DMS153 treated with DMSO at 0.1 percent for 48 hours (cell line): ENCODE measurements around the gene MILR1.
"Not testable (repeated sequence)": the region's sequence is repeated elsewhere in the genome, so short reads cannot be mapped to it uniquely, and the experiment has no call there.

Source experiments
- DNase-seq: peaks from one replicate; lab custom pipeline; 2025; ENCODE audit not compliant: unreplicated experiment; lab: John Stamatoyannopoulos, UW

The MILR1 gene, protein sequence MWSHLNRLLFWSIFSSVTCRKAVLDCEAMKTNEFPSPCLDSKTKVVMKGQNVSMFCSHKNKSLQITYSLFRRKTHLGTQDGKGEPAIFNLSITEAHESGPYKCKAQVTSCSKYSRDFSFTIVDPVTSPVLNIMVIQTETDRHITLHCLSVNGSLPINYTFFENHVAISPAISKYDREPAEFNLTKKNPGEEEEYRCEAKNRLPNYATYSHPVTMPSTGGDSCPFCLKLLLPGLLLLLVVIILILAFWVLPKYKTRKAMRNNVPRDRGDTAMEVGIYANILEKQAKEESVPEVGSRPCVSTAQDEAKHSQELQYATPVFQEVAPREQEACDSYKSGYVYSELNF

DNA sequence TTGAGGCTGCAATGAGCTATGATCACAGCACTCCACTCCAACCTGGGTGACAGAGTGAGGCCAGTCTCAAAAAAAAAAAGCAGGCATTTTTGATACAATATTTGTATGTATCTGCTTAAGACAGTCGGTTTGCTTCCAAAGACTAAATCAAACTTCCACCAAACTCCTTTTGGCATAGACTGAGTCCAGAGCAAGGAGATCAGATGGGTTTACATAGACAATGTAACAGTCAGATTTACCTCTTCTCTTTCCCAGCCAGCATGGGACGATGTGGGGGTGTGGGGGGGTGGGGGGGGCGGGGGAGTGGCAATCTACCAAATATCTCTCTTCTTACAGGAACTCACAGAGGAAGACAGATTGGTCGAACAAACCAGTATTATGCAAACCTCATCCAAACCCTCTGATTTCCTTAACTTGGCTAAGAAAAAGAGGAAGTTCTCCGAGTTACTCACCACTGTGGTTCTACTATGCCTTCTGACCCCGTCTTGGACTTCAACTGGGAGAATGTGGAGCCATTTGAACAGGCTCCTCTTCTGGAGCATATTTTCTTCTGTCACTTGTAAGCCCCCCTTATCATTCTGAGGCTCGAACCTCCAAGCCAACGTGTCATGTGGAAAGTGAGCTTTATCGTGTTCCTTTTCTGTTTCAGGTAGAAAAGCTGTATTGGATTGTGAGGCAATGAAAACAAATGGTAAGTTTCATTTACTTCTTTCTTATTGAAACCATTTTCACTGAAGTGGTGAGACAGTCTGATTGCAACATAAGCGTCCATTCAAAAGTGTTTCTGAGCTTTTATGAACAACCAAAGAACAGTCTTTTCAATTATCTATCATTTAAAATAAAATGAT, at the start of gene MILR1:
Gene MILR1 (plus strand): TSS at position 451 of the 848 bp plus-strand sequence. CDS start 54 bp downstream, at position 505.
- DNase-seq = no peak

DNA sequence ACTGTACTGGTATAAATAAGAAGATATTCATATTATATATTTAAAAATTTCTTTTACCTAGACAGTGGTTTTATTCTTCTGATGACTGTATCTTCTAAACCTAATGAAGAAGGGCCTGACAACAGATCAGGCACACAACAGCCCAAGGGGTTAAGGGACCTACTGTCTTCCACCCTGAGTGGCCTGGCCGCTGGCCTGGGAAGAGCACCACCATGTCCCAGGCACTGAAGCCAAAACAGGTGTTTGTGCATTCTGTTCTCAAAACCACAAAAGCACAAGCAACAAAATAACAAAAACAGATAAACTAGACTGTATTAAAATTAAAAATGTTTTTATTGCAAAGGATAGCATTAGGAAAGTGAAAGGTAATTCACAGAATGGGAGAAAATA, 49.2 kb upstream of the MILR1 start:
- DNase-seq = no peak

DNA sequence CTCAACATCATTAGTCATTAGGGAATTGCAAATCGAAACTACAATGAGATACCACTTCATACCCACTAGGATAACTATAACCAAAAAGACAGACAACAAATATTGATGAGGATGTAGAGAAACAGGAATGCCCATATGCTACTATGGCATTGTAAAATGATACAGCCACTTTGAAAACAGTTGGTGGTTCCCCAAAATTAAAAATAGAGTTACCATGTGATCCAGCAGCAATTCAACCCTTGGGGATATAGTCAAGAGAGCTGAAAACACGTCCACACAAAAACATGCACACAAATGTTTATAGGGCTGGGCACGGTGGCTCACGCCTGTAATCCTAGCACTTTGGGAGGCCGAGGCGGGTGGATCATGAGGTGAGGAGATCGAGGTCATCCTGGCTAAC, 48.3 kb upstream of the MILR1 start:
- DNase-seq = no peak

DNA sequence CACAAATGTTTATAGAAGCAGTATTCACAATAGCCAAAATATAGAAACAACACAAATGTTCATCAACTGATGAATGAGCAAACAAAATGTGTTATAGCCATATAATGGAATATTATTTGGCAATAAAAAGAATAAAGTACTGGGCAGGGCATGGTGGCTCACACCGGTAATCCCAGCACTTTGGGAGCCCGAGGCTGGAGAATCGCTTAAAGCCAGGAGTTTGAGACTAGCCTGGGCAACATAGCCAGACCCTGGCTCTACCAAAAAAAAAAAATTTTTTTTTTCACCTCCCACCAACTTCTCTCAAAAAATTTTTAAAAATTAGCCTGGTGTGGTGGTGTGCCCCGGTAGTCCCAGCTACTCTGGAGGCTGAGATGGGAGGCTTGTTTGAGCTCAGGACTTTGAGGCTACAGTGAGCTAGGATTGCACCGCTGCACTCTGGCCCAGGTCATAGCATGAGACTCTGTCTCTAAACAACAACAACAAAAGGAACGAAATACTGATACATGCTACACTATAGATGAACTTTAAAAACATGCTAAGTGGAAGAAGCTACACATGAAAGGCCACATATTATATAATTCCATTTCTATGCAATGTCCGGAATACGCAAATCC, 47.6 kb upstream of the MILR1 start:
- DNase-seq = no peak

DNA sequence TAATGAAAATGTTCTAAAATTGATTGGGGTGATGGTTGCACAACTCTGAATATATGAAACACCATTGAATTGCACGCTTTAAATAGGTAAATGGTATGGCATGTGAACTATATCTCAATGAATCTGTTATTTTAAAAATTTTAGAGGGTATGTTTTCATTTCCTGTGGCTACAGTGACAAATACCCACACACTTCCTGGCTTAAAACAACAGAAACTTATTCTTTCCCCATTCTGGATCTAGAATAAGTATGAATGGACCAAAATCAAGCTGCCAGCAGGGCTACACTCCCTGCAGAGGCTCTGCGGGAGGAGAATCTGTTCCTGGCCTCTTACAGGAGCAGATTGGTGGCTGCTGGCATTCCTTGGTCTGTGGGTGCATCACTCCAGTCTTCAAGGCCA, 47.0 kb upstream of the MILR1 start:
- DNase-seq = no peak

DNA sequence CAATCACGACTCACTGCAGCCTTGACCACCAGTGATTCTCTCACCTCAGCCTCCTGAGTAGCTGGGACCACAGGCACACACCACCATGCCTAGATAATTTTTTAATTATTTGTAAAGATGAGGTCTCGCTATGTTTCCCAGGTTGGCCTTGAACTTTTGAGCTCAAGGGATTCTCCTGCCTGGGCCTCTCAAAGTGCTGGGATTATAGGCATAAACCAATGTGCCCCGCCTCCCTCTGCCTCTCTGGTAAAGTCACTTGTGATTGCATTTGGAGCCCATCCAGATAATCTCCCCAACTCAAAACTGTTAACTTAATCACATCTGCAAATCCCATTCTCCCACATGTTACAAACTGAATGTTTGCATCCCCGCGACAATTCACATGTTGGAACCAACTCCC, 46.4 kb upstream of the MILR1 start:
- no peak for DNase-seq

DNA sequence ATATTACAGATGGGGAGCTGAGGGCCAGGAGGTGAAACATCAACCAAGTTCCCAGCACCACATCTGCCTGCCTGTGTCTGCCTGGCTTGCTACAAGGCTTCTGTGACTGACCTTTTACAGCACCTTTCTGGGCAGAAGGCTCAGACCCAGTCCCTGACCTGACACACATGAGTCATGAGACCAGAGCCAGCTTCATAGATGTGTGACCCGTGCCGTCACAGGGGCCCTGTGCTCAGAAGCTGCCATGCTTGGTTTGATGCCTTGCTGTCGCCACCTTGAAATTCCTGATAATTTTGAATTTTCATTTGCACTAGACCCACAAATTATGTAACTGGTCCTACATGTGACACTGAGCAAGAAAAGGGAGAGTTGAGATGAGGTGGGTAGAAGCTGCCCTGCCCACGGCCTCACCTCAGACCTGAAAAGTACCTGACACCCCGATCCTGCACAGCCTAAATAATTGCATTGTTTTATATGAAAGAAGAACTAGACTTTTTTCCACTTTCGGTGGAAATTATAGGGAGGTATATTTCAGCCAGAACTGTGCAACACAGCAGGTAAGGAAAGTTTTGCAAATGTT, 44.9 kb upstream of the MILR1 start:
- DNase-seq = no peak

DNA sequence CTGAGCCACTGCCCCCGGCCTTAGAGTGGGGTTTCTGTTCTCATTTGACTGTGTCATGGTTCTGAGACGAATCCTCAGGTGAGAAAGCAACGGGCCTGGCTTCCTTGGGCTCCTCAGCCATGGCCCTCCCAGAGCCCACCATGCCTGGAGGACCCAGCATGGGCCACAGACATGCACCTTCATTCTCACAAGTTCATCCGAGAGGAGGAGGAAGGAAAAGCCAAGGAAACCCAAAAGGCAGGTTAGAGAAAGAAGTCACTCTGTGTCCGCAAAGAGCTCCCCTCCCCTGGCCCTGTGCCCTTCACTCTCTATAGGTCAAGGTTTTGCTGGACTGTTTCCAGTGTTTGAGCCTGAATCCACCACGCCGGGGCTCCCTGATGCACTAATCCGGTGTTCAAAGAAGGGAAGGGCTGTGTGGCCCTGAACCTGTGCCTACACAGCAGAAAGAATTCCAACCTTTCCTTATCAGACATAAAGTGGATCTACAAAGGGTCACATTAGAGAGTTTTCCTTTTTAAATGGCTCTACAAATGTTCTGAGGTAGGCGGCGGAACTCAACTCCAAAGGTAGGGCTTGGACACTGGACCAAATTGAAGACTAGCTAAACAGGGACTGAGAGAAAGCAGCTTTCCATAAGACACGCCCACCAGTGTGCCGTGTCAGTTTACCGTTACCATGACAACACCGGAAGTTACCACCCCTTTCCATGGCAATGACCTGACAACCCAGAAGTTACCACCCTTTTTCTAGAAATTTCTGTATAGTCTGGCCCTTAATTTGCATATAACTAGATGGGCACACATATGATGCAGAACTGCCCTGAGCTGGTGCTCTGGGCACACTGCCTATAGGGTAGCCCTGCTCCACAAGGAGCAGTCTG, 42.4 kb upstream of the MILR1 start:
- DNase-seq = no peak

DNA sequence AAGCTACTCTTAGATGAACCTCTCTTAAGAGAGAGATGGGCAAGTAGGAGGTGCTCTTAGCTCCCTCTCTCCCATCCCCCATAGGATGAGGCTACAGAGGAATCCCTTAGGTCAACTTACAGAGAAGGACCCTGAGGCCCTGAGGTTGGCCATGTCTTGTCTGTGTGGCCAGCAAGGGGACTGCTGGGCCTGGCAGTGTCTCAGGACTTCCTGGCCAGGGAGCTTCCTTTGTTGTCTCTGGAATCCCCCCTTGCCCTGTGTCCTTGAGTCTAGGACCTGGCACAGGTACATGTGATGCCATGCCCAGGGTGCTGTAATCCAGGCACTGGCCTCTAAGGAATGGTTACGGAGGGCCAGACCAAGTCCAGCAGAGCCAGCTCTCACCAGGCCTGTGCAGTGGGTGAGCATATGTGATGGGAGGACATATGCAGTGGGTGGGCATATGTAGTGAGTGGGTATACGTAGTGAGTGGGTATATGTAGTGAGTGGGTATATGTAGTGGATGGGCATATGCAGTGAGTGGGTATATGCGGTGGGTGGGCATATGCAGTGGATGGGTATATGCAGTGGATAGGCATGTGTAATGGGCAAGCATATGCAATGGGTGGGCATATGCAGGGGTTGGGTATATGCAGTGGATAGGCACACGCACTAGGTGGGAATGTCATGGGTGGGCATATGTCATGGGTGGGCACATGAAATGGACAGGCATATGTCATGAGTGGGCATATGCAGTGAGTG, 38.0 kb upstream of the MILR1 start:
- DNase-seq = no peak

DNA sequence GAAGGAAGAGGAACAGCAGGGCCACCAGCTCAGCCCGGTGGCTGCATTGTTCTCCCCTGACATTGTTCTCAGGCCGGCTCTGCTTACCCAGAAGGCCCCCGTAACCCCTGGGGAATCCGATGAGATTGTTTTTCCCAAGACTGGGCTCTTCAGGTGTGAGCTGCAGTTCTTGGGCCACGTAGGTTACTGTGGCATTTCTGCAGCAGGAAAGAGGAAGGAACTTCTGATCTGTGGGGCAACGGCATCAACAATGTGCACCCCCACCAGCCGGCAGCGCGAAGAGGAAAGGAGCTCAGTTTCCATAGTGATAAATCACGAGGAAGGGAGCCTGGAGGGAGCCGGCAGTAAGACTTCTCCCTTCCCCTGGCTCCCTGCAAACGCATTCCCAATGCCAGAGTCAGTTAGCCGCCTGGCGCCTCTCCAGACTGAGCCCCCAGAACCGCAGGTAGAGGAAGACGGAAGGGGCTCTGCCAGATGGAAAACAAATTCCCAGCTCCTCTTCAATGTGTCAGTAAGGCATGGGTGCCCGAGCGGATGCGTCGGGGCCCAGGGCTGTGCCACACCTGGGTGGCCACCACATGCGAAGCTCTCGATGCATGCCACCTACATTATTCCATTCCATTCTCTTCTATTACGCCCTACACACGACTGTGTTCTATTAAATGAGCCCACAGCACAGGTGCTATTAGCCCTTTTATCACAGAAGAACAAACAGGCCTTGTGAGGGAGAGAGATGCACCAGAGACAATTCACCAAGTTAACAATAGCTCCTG, 36.7 kb upstream of the MILR1 start:
- peak; percentile 44 for DNase-seq

DNA sequence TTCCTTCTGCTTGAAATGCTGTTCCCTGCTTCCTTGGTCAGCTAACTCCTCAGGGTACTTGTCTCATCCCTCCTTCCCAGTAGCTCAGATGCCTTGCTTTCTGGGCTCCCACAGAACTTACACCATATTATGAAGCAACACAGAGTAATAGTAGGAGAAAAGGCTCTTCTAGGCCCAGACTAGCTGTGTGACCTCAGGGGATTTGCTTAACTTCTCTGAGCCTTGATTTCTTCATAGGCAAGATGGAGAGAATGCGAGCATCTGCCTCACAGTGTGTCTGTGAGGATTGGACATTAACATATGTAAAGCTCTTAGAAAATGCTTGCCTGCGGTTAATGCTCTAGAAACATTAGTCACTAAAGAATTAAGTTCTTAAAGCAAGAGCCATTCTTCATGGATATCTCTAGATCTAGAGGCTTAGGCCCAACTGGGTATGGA, 36.0 kb upstream of the MILR1 start:
- no peak for DNase-seq

DNA sequence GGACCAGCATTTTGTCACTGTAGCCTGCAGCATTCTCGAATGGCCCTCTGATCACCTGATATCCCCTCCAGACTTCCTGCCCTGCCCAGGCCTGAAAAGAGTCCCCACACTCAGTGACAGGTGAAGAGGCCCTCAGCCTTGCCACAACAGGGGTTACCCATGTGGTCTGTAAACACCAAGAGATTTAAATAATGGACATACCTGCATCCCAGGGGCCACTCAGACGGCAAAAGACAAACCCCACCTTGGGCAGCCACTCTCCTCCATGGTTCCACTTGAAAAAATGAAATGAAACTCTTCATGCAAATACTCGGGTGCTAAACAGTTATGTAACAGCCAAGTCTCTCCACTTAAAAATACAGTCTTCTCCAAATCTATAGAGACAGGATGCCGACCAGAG, 35.4 kb upstream of the MILR1 start:
- no peak for DNase-seq

DNA sequence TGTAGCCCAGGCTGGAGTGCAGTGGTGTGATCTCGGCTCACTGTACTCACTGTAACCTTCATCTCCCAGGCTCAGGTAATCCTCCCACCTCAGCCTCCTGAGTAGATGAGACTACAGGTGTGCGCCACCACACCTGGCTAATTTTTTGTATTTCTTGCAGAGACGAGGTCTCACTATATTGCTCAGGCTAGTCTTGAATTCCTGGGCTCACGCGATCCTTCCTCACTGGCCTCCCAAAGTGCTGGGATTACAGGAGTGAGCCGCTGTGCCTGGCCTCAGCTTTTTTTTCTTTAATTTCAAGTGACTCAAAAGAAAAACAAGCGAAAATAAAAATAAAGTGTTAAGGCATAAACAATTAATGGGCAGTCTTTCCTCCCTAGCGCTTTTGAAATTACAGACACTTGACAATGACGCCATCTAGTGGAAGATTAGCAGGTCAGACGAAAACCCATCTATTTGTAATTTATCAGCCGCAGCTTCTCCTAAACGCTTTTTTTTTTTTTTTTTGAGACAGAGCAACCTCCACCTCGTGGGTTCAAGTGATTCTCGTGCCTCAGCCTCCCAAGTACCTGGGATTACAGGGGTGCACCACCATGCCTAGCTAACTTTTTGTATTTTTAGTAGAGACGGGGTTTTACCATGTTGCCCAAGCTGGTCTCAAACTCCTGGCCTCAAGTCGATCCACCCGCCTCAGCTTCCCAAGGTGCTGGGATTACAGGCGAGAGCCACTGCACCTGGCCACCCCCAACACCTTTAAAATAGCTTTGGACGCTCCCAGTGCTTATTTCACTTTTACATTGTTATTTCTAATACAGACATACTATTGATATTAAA, 30.2 kb upstream of the MILR1 start:
- DNase-seq = peak; percentile 75

DNA sequence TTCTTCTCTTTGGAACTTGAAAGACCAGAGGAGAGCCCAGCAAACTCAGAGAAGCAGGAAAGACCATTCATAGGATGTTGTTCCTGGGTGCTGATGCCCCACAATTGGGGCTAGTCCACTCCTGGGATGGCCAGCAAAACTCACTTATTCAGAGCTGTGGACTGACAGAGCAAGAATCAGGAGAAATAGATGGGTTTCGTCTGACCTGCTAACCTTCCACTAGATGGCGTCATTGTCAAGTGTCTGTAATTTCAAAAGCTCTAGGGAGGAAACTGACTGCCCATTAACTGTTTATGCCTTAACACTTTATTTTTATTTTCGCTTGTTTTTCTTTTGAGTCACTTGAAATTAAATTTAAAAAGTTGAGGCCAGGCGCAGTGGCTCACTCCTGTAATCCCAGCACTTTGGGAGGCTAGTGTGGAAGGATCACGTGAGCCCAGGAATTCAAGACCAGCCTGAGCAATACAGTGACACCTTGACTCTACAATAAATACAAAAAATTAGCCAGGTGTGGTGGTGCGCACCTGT, 28.7 kb upstream of the MILR1 start:
- peak; percentile 39 for DNase-seq

DNA sequence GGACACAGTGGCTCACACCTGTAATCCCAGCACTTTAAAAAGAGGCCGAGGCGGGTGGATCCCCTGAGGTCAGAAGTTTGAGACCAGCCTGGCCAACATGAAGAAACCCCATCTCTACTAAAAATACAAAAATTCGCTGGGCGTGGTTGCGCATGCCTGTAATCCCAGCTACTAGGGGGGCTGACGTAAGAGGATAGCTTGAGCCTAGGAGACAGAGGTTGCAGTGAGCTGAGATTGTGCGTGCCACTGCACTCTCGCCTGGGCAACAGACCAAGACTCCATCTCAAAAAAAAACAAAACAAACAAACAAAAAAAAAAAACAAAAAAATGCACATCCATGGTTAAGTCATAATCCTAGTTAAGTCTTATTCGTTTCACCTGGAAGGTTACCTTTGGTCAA, 26.8 kb upstream of the MILR1 start:
- not testable (repeated sequence) for DNase-seq

DNA sequence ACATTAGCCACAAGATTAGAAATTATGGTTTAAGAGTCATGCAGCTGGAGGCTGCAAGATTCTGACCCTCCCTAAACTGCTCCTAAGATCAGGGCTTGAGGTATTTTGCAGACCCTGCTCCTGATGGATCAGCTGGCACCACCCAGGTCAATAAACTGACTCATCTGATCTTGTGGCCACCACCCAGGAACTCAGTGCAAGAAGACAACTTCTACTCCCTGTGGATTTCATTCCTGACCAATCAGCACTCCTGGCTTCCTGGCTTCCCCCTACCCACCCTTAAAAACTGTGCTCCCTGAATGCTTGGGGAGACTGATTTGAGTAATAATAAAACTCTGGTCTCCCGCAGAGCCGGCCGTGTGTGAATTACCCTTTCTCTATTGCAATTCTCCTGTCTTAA, 25.0 kb upstream of the MILR1 start:
- DNase-seq = no peak

DNA sequence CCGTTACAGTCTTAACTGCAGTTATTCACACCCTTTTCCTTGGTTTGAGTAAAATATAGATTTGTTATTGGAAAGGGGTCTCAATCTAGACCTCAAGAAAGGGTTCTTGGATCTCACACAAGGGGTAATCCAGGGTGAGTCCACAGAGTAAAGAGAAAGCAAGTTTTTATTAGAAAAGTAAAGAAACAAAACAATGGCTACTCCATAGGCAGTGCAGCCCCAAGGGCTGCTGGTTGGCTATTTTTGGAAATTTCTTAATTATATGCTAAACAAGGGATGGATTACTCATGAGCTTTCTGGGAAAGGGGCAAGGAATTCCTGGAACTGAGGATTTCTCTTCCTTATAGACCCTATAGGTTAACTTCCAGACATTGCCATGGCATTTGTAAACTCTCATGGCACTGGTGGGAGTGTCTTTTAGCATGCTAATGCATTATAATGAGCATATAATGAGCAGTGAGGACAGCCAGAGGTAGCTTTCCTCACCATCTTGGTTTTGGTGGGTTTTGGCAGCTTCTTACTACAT, 24.5 kb upstream of the MILR1 start:
- no peak for DNase-seq

DNA sequence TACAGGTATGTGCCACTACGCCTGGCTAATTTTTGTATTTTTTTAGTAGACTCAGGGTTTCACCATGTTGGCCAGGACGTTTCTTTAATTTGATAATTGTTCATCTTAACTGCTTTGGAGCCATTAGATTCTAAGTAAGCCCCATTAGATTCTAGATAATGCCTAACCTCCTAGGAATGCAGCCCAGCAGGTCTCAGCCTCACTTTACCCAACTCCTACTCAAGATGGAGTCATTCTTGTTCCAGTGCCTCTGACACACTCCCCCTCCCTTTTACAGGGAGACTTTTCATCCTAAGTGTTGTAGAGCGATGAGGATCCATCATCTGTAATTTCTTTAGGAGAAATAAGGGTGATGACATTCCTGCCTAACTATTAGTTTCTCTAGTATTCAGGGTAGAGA, 23.7 kb upstream of the MILR1 start:
- DNase-seq = no peak
